GM21825 (cell line): ENCODE results near the gene ATAD3B.
"Not testable (repeated sequence)": the region's sequence is repeated elsewhere in the genome, so short reads cannot be mapped to it uniquely, and the experiment has no call there.

Experiments used
- ATAC-seq: cut with Tn5 transposase; IDR thresholded peaks from one replicate; pipeline ENCODE4 v1.9.1; 2021; ENCODE audit warnings: mild to moderate bottlenecking, moderate library complexity; ENCODE audit not compliant: unreplicated experiment

Gene ATAD3B

DNA sequence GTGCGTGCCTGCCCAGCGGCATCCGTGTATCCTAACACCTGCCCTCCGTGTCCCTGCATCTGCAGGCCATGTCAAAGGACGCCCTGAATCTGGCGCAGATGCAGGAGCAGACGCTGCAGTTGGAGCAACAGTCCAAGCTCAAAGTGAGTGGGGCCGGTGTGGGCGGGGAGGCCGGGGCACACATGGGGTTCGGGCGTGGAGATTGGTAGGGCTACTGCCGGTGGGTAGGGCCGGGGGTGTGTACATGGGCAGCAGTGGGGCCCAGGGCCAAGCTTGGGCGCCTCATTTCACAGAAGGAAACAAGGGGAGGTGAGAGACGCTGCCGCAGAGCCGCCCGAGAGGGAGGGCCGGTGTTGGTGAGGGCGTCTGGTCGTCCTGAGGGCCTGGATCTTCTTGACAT, 20.9 kb upstream of the ATAD3B start:
- ATAC-seq, result not testable (repeated sequence)

DNA sequence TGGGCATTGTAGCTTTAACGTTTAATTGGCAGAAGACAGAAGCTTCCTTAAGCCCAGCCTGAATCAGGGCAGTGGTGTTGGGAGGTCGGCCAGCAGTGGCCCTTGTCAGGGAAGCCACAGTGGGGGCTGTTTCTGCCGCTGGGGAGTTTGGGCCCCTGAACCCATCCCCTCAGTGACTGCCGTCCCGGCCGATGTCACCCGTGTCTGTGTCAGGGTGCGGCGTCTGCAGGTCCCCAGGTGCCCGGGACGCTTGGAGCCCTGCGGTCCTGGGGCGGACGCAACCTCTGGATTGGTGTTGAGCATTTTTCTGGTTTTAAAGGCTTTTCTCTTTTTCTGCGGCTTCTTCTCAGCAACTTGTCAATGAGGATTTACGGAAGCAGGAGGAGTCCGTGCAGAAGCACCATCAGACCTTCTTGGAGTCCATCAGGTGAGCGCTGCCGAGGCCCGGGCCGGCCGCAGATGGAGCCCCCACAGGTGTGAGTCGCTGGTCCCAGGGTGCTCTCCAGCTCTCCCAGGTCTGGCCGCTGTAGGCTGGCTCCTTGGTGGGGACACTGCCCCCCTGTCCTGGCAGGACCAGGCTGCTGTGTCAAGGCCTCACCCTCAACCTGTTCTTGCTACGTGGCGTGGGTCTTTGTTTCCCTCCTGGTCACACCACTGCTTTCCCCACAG, 19.7 kb upstream of the ATAD3B start:
- no peak for ATAC-seq

DNA sequence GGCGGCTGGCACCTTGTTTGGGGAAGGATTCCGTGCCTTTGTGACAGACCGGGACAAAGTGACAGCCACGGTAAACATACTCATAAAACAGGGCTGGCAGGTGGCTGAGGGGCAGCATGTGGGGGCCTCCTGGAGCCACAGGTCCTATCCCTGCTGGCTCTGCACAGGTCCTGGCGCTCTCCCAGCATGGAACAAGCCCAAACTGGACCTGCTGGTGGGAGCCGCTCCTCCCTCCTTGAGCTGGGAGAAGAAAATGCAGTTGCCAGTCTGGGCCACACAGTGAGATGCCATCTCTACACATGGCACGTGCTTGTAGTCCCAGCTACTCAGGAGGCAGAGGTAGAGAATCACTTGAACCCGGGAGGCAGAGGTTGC, 19.2 kb upstream of the ATAD3B start:
- ATAC-seq, result not testable (repeated sequence)

DNA sequence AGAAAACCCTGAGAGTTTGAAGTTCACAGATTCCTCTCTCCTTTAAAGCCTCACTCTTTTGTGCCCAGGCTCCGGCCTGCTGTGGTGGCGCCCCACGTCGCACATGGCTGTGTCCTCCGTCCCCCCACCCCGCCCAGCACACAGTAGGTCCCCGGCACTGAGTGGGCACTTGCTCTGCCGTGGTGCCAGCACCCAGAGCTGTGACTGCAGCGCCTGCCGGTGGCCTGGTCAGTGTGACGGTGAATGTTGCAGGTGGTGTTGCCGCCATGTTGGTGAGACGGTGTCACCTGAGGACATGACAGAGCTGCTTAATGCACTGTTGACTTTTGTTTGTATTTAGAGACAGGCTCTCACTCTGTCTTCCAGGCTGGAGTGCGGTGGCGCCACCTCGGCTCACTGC, 18.7 kb upstream of the ATAD3B start:
- ATAC-seq, result no peak

DNA sequence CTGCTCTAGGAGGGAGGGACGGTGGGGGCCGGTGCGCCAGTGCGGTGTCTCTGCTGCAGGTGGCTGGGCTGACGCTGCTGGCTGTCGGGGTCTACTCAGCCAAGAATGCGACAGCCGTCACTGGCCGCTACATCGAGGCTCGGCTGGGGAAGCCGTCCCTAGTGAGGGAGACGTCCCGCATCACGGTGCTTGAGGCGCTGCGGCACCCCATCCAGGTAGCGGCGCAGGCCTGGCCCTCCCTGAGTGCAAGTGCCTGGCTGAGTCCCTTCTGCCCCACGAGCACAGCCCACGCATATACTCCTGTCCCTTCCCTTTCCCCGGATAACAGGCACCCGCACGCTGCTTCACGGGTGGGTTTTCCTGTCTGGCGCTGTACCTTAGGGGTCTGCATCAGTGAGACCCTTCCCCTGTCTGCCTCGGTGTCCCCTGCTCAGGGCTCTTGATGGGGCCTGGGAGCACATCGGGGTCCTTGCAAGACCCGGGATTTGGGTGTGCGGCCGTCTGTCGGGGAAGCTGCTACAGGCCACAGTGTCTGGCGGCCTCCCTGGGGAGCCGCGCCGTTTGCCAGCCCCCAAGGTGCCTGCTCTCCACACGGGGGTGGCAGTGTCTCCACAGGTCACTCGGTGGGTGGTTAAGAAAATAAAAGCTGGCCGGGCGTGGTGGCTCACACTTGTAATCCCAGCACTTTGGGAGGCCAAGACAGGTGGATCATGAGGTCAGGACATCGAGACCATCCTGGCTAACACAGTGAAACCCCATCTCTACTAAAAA, 17.1 kb upstream of the ATAD3B start:
- ATAC-seq, result not testable (repeated sequence)

DNA sequence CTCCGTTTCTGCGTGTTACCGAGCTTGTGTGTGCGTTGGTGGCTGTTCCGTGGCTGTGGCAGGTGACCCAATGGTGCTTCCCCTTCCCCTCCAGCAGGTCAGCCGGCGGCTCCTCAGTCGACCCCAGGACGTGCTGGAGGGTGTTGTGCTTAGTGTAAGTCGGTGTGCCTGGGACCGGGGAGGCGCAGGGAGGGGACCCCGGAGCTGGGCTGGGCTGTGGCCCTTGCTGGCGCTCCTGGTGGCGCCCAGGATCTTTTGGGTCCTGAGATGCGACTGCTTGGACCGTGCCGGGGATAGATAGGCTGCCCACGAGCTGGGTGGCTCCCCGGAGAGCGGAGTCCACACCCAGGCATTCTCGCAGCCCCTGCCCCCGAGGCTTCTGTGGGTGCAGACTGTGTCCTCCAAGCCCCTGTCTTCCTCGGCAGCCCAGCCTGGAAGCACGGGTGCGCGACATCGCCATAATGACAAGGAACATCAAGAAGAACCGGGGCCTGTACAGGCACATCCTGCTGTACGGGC, 16.1 kb upstream of the ATAD3B start:
- no peak for ATAC-seq

DNA sequence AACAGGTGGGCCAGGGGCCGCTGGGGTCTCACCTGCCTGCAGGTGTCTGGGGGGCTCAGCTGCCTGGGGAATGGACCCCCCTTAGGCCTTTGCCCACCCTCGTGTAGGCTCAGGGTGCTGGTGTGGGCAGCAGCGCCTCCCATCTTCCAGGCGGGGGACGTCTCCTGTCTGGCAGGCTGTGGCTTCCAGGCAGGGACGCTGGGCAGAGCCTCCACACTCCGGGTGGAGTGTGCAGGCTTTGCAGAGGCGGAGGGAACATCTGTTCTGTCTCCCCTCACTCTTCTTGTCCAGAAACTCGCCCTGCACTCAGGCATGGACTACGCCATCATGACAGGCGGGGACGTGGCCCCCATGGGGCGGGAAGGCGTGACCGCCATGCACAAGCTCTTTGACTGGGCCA, 15.6 kb upstream of the ATAD3B start:
- not testable (repeated sequence) for ATAC-seq

DNA sequence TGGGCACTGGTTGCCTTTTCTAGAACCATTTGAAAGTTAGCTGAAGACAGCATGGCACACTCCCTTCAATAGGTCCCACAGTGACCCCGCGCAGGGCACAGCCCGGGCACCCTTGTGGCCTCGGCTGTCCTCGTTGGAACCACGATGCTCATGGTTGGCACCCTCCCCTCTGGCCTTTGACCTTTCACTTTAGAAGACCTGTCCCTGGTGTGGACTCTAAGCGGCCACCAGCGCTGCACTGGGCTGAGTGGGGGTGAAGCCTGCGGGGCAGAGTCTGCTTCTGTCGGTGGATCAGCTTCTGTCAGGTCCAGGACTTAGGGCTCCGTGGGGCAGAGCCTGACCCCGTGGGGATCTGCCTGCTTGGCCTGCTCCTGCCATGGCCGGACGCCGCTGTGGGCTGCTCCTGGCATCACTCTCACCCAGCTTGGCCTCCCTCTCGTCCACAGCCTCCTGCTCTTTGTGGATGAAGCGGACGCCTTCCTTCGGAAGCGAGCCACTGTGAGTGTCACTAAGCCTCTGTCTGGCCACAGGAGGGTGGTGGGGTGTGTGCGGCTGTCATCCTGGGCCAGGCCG, 14.8 kb upstream of the ATAD3B start:
- ATAC-seq, result not testable (repeated sequence)

DNA sequence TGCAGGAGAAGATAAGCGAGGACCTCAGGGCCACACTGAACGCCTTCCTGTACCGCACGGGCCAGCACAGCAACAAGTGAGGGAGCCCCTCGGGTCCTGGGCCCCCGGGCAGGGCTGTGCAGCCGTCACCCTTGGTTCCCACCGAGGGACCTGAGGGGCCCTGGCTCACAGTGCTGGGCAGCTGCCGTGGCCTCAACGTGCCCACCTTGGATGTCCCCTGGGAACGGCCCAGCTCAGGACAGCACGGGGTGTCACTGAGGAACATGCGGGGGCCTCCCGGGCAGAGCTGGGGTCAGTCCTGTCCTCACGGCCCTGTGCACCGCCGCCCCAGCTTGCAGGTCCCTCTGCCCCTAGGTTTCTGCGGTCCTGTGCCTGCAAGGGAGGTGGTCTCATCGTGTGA, 12.4 kb upstream of the ATAD3B start:
- not testable (repeated sequence) for ATAC-seq

DNA sequence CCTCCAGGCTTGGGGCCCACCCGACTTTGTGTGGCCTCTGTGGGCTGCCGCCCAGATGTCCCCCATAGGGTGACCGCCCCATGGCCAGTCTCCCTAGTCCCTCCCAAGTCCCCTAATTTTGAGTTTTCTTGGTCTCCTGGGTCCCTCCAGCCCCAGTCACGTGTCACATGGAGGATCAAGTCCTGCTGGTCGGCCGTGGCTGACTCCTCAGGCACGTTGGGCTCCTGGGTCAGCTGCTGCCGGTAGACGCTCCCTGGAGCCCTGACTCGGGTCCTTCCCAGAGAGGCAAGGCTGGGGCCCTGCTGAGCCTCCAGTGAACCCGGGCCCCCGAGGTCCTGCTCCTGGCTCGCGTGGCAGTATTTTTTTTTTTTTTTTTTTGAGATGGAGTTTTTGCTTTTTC, 11.9 kb upstream of the ATAD3B start:
- ATAC-seq, result not testable (repeated sequence)

DNA sequence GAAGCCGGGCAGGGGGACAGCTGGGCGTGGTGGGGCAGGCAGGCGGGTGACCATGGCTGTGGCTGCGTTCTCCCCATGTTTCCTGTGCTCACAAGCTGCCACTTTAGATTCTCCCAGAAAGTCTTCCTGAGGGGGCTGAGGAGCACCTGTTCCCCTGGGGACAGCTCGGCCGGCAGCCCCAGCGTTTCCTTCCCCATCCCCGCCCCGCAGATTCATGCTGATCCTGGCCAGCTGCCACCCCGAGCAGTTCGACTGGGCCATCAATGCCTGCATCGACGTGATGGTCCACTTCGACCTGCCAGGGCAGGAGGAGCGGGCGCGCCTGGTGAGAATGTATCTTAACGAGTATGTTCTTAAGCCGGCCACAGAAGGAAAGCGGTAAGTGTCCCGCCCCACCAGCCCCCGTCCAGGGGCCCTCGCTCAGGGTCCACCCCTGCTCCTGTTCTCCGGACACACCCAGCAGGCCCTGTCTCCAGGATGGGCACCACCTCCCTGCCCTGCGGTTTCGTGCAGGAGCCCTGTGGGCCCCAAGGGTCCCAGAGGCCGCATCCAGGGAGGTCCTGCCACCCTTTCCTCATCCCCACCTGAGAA, 10.9 kb upstream of the ATAD3B start:
- ATAC-seq, result no peak

DNA sequence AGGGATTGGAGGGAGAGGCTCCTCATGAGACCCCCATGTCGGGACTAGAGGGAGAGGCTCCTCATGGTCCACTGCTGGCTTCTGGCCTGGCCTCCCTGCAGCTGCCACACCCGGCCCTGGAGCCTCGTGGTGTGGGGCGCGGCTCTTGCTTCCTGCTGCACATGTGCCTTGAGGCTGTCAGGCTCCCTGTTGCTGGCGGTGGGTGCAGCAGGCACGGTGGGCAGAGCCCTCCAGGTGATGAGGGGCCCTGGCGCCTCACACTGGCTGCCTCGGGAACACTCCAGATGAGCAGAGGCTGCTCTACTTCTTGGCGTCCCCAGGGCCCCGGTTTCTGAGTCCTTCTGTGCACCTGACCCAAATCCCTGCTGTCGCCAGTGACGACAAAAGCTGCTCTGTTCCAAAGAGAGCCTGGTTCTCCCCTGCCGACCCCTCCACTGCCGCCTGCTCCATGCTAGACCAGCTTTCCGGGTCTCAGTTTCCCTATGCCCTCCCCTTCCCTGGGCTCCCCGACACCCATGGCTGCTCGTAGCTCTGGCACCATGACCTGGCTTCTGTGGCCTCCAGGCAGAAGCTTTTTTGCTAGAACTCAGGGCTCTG, 9.7 kb upstream of the ATAD3B start:
- no peak for ATAC-seq

DNA sequence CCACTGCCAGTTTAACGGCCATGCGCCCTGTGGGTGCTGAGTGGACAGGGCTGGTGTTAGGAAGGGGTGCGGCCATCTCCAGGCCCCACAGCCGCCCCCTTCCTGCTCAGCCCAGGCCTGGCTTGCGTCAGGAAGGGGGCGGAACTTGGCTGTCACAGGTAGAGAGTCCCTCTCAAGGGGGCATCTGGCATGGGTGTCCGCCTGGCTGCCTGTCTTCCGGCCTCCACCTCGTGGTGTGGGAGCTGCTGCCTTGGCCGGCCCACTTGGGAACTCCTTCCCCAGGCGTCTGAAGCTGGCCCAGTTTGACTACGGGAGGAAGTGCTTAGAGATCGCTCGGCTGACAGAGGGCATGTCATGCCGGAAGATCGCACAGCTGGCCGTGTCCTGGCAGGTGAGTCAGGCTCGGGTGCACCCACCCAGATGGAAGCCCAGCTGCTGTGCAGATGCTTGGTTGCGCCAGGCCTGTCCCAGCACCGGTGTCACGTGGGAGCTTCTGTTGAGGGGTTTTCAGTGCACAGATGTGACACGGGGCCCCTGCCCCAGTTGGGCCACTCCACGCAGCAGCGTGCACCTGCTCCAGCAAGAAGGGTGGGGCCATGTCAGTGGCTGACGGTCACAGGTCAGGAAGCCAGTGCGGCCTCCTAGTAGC, 9.1 kb upstream of the ATAD3B start:
- no peak for ATAC-seq

DNA sequence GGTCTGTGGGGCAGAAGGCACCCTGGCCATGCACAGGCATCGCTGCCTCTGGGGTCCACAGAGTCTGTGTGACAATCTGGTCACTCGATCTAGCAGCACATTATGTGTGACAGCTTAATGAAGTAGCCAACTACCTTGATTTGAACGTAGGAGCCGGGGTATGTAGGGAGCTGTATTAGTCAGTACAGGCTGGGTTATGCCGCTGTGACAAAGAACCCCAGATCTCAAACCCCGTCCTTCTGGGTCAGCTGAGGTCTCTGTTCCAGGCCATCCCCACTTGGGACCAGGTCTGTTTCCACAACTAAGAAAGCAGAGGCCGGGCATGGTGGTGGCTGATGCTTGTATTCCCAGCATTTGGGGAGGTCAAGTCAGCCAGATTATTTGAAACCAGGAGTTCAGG, 8.3 kb upstream of the ATAD3B start:
- ATAC-seq, result no peak

DNA sequence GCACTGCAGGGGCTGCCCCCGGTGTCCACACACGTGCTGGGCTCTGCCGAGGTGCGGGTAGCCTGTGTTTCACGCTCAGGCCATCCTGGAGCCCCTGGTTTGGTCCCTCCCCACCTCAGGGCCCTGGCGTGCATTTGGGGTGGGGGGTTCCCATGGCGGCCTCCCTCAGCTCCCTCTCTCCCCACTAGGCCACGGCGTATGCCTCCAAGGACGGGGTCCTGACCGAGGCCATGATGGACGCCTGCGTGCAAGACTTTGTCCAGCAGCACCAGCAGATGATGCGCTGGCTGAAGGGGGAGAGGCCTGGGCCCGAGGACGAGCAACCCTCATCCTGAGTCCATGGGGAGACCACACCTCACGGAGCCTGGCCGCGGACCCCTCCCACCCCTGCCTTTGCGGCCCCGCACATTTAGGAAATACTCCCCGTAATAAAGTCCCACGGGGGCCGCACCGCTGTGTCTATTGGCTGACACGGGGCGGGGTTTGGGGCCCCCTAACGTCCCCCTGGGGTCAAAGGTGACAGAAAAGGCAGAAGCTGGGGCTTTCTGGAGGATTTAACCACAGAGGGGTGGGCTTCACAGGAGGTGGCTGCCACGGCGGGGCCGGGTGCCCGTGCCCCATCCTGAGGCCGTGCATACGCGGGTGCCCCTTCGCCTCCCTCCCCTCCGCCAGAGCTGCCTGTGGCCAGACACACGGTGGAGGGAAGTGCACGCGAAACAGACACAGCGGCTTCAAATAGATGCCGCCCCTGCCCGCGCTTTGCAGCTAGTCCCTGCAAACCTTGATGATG, 3.2 kb upstream of the ATAD3B start:
- not testable (repeated sequence) for ATAC-seq

DNA sequence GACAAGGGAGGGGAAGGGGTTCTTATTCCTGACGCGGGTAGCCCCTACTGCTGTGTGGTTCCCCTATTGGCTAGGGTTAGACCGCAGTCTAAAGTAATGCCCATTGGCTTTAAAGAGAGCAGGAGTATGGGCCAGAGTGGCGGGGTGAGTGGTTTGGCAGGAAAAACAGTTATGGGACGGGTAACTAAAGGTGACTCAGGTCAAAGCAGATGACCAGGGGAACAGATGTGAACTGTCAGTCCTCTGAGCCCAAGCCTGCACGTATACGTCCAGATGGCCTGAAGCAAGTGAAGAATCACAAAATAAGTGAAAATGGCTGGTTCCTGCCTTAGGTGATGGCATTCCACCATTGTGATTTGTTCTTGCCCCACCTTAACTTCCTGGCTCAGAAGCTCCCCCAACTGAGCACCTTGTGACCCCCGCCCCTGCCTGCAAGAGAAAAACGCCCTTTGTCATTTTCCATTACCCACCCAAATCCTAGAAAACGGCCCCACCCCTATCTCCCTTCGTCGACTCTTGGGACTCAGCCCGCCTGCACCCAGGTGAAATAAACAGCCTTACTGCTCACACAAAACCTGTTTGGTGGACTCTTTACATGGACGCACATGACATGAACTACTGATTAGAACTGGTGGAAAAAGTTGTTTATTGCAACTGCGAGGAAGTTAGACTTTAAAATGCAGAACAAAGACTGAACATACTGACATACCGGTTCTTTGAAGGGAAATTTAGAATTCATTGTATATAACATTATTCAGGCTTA, 758 bp upstream of the ATAD3B start:
- ATAC-seq, result no peak

DNA sequence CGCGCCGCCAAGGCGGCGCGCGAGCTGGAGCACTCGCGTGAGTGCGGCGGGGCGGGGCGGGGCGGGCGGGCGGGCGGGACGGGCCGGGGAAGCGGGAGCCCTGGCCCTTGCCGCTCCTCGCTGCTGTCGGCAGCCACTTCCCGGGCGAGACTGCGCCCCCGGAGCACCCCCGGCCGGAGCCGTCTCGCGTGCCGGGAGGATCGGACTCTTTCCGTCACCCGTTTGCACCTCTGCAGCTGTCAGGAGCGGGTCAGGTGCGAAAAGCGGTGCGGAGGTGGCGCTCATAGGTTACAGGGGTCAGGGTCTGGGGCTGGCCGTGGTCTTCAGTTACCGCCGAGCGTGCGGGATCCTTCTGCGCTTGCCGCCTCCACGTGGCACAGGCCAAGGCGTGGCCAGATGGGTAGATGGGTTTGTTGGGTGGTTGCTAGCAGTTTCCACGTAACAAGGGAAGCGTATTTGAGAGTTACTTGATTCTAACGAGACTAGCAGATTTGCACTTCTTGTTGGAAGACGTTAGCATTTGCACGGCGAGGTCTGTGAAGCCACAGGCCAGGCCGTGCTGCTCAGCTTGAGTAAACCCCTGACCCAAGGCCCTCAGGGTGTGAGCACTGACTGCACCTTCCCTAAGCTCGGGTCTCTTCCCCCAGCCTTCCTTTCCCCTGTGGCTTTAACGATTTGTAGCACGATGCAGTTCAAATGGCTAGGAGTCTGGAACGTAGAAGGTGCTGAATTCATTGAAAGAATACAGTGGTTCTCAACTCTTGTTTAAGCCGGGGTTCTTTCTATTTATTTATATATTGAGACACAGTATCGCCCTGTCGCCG, 700 bp downstream of the ATAD3B start:
- ATAC-seq, result peak; percentile 12

DNA sequence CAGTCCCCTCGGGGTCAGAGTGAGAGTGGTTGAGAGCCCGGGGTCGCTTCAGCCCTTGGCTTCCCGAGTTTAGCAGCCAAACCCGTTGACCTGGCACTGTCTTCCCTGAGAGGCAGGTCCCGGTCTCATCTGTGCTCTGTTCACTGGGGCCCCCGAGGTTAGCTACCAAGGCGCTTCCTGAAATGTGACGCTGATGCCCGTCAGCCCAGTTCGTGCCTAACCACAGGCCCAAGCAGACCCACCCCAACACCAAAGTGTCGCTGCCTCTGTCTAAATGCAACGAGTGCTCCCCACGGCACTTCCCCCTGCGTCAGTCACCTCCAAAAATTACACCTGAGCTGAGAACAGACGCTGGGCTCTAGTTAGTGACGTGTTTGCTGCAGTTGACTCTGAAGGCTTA, 4.4 kb downstream of the ATAD3B start:
- not testable (repeated sequence) for ATAC-seq
